Sciatic nerve (tissue), 2 donors: Measurements from ENCODE around the gene DIP2A. TPM values are rescaled to one million over a fixed set of nuclear protein-coding genes. Genes with fewer than 3 reads are reported as not detected.
"Not testable (repeated sequence)": the region's sequence is repeated elsewhere in the genome, so short reads cannot be mapped to it uniquely, and the experiment has no call there.

Experiments used
- ATAC-seq: fragments of 200-7000 bp; cut with Tn5 transposase; one replicate; pipeline ENCODE4 v1.9.1; 2020; ENCODE audit warnings: mild to moderate bottlenecking, moderate library complexity
- DNase-seq: peaks from one replicate; pipeline ENCODE4 v3.0.0-alpha.2; 2020; ENCODE audit warnings: low spot score
- intact Hi-C: fragments of 100-400 bp; cut with DNase I; formaldehyde crosslinking; loops from one replicate; pipeline ENCODE4 v1.14.2; 2022
- total RNA-seq: library from RNA; stranded (reverse); fragmentation: NEBNext Ultra II Directional; extraction: Animal tissue kit (Norgen Biotek cat#: 25700); gene quantifications from one replicate; pipeline ENCODE4 v1.2.1, GENCODE V29; 2021
- donor health status: DM: no; HTN: no; CAD: no.
- donor health status: DM: no; HTN: no; CAD: no.

DIP2A gene
- total RNA-seq, 1 donor from 2014 or later = 73.7 TPM

- intact Hi-C loops = no loop called here
- DNase-seq = no peak
- ATAC-seq = no peak
These were observed 35.1 kb upstream of the DIP2A start for GRCh38 chr21:46423546-46424038.

DNA sequence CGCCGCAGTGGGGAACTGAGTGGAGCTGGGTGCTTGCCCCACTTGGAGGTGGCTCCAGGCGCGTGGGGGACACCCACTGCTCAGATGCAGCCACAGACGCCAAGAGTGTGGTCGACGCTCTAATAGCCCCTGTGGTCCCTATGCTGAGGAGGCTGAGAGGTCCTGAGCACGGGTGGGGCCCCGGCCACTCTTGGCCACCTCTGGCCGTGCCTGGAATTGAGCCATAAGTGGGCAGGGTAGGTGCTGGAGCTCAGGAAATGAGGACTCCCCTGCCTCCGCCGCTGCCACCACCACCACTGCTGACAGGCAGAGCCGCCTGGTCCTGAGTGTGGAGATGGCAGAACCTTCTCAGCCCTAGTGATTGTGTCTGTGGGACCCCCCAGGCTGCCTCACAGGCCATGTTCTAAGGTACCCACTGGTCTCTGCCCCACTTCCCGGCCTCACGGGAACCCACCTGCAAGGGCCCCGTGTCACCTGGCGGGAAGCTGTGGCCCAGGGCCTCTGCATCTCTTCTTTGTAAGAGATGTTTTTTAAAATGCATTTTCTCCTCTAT lies 34.6 kb upstream of the DIP2A start:
- intact Hi-C loops = no loop called here
- DNase-seq (no peak), ATAC-seq (no peak)

GRCh38 chr21:46424621-46425020 lies 34.1 kb upstream of the DIP2A start:
- no peak for ATAC-seq
- intact Hi-C loops = no loop called here
- DNase-seq = no peak

- DNase-seq (no peak), ATAC-seq (no peak)
- intact Hi-C loops = no loop called here
These were observed 33.6 kb upstream of the DIP2A start for GRCh38 chr21:46425041-46425440.

- DNase-seq = no peak
- no peak for ATAC-seq
- intact Hi-C loops = no loop called here
These were observed 33.1 kb upstream of the DIP2A start for GRCh38 chr21:46425571-46425970.

DNA sequence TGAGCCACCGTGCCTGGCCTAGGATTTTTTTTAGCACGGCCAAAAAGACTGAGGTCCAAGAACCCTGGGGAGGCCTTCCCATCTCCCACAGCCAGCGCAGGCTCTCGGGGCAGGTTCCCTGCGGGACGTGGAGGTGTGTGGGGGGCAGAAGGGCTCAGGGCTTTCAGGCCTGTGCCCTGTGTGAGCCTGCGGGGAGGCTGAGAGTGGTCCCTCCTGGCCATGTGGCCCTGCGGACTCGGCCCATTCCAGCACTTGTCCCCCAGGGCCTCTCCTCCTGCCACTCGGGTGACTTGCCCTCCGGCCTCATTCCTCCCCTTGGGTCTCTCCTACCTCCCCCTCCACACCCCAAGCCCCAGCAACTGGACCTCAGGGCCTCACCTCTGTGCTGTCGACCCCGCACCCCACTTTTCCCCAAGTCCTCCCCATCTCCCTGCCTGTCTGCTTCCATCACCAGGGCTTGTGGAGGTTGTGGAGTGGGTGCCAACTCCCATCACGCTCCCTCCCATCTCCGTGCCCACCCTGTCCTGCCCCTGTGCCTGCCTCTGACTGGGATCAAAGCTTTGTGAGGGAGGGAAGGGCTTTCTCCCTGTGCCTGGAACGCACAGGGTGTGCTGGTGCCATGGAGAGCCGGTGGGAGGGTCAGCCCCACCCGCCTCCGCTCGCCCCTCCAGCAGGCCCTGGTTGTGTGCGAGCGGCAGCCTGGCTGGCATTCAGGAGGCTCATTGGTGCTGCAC lies 32.2 kb upstream of the DIP2A start:
- intact Hi-C loops = no loop called here
- no peak for DNase-seq

GRCh38 chr21:46427516-46427915 lies 31.2 kb upstream of the DIP2A start:
- intact Hi-C loops = no loop called here
- DNase-seq (no peak), ATAC-seq (no peak)

More for the DNA sequence above, 32.2 kb upstream of the DIP2A start:
- no peak for ATAC-seq

GRCh38 chr21:46428286-46428685 lies 30.4 kb upstream of the DIP2A start:
- no peak for ATAC-seq
- intact Hi-C loops = no loop called here
- DNase-seq = no peak

DNA sequence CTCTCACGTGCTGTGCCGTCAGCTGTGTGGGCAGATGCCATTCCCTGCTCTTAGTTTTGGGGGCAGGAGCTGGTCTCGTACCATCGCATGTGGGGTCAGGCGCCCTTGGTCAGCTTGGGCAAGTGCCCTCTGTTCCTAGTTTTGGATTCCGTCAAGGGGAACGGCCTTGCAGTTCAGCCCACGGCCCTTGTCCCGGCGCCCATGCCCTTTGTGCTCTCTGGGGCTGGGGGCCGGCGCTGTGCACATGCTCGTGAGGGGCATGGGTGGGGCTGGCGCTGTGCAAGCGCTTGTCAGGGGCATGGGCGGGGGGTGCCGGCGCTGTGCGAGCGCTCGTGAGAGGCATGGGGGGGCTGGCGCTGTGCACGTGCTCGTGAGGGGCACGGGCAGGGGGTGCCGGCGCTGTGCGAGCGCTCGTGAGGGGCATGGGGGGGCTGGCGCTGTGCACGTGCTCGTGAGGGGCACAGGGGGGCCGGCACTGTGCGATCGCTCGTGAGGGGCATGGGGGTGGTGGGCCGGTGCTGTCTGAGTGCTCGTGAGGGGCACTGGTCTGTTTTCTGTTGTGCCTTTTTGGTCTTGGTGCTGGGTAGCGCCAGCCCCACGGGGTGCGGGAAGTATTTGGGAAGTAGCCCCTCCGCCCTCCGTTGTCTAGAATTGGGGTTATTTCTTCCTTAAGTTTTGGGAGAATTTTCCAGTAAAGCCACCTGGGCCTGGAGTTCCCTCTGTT lies 29.5 kb upstream of the DIP2A start:
- no peak for DNase-seq
- intact Hi-C loops = no loop called here
- no peak for ATAC-seq

DNA sequence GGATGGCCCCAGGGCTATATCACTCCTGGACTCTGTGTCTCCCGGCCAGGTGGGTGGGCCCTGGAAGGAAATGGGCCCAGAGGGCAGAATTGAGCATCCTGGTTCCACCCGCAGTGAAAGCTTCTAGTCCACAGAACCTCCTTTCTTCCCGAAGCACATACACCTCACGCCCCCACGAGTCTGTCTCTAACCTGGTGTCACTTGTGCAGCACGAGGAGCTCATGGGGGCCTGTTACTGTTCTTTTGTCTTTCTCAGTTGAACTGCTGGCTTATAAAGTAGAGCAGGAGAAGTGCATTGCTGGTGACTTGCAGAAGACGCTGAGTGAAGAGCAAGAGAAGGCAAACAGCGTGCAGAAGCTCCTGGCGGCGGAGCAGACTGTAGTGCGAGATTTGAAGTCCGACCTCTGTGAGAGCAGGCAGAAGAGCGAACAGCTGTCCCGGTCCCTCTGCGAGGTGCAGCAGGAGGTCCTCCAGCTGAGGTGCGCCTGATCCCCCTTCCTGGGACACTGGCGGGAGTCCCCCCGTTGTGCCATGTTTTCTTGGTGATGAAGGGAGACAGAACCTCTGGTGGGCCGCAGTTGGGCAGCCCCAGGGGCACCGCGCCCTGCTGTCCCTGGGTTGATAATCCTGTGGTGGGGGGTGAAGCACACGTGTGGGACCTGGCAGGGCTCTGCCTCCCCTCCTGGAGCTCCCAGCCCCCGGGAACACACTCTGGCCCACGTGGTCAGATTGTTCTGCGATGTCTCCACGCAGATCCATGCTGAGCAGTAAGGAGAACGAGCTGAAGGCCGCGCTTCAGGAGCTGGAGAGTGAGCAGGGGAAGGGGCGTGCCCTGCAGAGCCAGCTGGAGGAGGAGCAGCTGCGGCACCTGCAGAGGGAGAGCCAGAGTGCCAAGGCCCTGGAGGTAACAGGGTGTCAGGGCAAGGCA lies 28.7 kb upstream of the DIP2A start:
- intact Hi-C loops = no loop called here
- ATAC-seq (no peak), DNase-seq (no peak)

DNA sequence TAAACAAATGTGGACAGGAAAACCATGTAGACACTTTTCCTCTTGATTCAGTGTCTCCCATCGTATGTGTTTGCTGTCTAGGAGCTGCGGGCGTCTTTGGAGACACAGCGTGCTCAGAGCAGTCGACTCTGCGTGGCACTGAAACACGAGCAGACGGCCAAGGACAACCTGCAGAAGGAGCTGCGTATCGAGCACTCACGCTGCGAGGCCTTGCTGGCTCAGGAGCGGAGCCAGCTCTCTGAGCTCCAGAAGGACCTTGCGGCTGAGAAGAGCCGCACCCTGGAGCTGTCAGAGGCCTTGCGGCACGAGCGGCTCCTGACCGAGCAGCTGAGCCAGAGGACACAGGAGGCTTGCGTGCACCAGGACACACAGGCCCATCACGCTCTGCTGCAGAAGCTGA lies 27.2 kb upstream of the DIP2A start:
- ATAC-seq = no peak
- intact Hi-C loops = no loop called here
- no peak for DNase-seq

- intact Hi-C loops = no loop called here
- DNase-seq (no peak), ATAC-seq (peak; percentile 49)
These were observed 26.7 kb upstream of the DIP2A start for GRCh38 chr21:46431884-46432488.

GRCh38 chr21:46433116-46433515 lies 25.6 kb upstream of the DIP2A start:
- ATAC-seq, intact Hi-C loops, DNase-seq: not testable (repeated sequence)

DNA sequence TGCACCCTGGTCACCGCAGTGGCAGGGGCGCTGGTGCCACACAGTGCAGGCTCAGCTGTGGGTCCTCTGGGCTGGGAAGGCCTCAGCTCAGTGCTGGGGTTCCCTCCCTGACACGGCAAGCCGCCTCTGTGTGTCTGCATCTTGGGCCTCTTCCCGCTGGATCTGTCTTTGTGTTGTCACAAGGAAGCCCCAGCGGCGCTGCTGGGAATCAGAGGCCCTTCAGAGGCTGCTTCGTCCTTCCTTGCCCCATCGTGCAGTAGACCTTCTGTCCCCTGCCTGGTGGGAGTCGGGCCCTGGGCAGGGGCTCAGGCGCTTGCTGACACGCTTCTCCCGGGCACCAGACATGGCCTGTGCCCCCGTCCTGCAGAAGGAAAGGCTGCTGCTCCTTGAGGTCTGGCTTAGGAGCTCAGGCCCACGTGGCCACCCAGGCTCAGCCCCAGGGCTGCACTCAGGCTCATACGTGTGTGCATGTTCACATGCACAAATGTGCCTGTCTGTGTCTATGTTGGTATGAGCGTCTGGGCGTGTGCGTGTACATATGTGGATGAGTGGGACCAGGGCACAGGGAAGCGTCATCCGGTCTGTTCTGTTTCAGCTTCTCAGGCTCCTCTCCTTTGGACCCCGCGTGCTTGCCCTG lies 24.3 kb upstream of the DIP2A start:
- no peak for ATAC-seq

GRCh38 chr21:46435786-46436227 lies 22.9 kb upstream of the DIP2A start:
- no peak for ATAC-seq
- intact Hi-C loops = no loop called here
- DNase-seq = no peak

More for the DNA sequence above, 24.3 kb upstream of the DIP2A start:
- intact Hi-C loops = no loop called here
- no peak for DNase-seq

GRCh38 chr21:46436621-46437020 lies 22.1 kb upstream of the DIP2A start:
- ATAC-seq (no peak), DNase-seq (no peak)
- intact Hi-C loops = no loop called here

GRCh38 chr21:46437096-46437498 lies 21.6 kb upstream of the DIP2A start:
- no peak for DNase-seq
- intact Hi-C loops = no loop called here
- ATAC-seq = no peak

- ATAC-seq = no peak
- DNase-seq = no peak
- intact Hi-C loops = no loop called here
These were observed 21.2 kb upstream of the DIP2A start for GRCh38 chr21:46437511-46437910.
